Middle frontal gyrus (tissue), 1 donor: ENCODE results near the gene HNRNPA3.
"Not testable (repeated sequence)": the region's sequence is repeated elsewhere in the genome, so short reads cannot be mapped to it uniquely, and the experiment has no call there.

Experiments
- DNase-seq: peaks from one replicate; pipeline ENCODE4 v3.0.0-alpha.2; 2015; ENCODE audit warnings: low spot score; ENCODE audit errors: extremely low spot score

HNRNPA3 gene

GRCh38 chr2:177212106-177212890, at the start of gene HNRNPA3:
Gene HNRNPA3 (plus strand): TSS chr2:177212794. CDS start chr2:177212800, 6 bp downstream.
- DNase-seq, result peak; percentile 99

- no peak for DNase-seq
Measured at GRCh38 chr2:177164131-177164530, 48.5 kb upstream of the HNRNPA3 start.

DNA sequence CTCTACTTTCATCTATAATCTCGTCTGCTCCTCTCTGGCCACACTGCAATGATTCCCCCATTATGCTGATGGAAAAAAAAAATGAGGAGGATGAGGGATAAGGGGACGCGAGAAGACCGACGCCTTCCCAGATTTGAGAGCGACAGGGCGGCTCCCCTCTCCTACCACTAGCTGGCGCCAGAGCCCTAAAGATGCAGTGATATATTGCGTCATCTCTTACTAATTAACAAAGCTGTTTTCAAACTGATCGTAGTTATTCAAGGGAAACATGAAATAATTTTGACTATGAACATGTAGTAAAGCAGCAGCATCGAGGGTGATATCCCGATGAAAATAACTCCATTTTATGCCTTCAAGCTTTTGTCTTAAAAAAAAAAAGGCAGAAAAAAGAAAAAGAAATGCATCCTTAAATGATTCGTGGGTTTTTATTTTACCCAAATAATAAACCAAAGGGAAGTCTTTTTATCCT, 48.0 kb upstream of the HNRNPA3 start:
- DNase-seq, result peak; percentile 88

DNA sequence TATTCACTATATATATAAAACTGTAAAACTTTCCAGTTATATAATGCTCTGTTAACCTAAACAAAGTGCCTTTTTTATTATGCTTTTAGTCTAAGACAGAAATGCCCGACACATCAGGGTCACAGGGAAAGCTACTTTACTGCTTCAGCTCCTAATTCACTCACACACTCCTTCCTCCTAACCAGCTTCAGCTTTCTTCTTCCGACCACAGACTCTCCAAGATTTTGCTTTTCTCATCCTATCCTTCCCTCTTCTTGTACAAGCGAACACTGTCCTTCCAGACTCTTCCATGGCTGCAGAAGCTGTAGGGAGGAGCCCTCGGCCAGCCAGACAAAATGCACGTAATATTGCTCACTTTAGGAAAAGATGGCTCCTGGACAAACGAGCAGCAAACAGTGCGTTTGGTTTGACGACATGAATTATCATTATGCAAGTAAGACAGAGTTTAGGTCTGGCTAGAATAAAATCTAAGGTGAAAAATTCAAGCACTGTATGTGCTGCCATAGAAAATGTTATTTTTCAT, 47.5 kb upstream of the HNRNPA3 start:
- DNase-seq, result peak; percentile 44

- no peak for DNase-seq
Measured at GRCh38 chr2:177165721-177166711, 46.6 kb upstream of the HNRNPA3 start.

- DNase-seq, result no peak
Measured at GRCh38 chr2:177169810-177170514, 42.6 kb upstream of the HNRNPA3 start.

DNA sequence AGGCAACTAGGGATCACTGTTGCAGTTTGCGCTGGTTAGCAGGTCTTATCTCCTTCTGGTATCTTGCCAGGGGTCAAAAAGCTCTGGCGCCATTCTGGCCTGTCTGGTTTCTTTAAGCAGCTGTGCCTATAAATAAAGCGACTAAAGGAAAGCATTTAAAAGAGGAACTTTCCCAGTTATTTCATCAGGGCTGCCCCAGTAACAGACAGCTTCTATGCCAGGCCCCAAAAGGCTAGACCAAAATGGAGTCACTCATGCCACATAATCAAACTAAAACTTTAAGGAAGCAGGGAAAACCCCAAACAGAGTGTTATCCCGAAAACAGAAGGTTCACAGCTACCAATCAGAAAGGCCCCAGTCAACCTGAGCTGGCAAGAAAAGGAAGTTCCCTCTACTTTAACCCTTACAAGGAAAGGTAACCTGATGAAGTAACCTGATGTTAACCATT, 41.2 kb upstream of the HNRNPA3 start:
- no peak for DNase-seq

DNA sequence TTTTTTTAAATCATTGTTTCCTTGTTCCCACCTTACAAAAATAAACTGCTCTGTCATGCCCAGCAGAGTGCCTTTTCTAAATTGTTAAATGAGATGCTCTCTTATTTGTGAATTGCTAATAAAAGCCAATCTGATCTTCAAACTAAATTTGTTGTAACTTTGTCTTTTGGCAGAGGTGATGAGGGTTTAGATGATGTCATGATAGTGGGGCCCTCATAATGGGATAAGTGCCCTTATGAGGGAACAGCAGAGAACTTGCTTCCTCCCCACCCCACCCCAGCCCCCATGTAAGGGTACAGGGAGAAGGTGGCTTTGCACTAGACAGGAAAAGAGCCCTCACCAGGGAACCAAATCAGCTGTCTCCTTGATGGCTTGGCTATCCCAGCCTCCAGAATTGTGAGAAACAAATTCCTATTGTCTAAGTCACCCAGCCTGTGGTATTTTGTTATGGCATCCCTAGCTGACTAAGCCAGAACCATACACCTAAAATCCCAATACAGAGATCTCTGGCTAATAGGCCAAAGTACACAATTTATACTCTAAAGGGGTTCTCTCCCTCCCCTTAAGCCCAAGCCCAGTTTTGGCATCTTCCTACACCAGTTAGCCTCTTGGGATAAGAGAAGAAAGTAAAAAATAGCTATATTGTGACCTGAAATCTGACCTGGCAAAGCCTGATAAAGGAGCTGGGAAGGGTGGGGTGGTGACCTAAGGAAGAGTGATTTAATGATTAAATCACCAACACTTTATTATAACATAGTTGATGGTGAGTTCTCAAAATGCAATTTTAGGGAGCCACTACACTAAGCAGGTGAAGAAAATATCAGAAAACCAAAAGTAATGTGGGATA, 40.3 kb upstream of the HNRNPA3 start:
- DNase-seq, result no peak

- no peak for DNase-seq
Measured at GRCh38 chr2:177174486-177174885, 38.1 kb upstream of the HNRNPA3 start.

DNA sequence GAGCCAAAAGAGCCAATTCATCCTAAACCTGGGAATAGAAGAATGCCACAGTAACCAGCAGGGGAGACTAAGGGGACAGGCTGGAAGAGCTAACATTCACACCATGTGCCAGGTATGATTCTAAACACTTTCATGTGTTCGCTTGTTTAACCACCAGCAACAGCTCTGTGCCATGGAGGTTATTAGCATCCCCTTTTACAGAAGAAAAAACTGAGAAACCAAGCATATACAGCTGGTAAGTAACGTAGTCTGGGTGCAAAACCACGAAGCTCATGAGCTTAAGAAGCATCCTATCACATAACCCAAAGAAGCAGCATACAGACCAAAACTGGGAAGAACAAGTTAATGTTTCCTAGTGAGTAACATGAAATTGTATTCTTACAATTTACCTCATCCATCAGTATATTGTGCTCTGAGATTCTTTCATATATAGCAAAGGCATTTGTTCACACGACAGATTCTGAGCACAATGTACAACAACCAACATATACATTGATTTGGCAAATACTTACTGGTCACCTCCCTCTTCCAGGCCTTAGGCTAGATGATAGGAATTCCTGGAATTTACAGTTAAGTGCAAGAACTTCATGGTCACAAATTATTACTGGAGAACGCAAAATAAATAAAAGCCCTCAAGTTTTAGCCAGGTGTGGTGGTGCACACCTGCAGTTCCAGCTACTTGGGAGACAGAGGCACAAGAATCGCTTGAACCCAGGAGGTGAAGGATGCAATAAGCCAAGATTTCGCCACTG, 36.5 kb upstream of the HNRNPA3 start:
- no peak for DNase-seq

DNA sequence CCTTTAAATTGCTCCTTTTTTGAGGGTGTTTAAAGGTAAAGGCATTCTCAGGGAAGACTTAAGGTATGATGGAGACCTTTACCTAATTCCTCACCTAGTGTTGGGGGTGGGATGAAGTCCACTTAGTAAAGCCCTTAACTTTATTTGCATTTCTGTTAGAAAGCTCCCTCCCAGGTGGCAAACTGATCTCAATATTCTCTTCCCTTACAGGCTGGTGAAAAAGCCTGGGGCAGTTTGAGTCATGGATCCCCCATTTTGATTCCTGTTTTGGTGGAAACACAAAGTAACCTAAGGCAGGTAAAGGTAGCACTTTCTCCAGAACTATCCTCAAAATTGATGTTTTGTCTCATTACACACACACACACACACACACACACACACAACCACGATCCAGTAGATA, 33.8 kb upstream of the HNRNPA3 start:
- DNase-seq, result no peak

DNA sequence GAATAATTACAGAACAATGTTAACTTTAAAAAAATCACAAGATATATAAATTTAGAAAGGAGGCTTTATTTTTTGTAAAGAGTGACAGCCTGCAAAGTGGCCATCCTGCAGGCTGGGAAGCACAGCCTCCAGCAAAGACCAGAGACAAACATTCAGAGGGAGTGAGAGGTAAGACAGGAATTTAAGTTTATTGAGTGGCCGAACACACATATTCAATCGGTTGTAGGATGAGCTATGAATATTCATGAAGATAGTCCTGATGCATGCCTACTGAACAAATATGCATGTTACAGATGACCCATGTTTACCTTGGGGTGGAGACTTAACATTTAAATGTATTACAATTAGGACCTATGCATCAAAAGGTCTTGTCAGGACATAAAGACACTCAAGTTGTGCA, 33.4 kb upstream of the HNRNPA3 start:
- no peak for DNase-seq

DNA sequence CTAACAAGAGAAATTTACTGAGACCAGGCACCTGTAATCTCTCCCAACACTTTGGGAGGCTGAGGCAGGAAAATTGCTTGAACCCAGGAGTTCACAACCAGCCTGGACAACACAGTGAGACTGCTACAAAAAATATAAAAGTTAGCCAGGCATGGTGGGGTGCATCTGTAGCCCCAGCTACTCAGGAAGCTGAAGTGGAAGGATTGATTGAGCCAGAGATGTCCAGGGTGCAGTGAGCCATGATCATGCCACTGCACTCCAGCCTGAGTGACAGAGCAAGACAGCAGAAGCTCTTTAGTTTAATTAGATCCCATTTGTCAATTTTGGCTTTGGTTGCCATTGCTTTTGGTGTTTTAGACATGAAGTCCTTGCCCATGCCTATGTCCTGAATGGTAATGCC, 32.9 kb upstream of the HNRNPA3 start:
- DNase-seq, result not testable (repeated sequence)

DNA sequence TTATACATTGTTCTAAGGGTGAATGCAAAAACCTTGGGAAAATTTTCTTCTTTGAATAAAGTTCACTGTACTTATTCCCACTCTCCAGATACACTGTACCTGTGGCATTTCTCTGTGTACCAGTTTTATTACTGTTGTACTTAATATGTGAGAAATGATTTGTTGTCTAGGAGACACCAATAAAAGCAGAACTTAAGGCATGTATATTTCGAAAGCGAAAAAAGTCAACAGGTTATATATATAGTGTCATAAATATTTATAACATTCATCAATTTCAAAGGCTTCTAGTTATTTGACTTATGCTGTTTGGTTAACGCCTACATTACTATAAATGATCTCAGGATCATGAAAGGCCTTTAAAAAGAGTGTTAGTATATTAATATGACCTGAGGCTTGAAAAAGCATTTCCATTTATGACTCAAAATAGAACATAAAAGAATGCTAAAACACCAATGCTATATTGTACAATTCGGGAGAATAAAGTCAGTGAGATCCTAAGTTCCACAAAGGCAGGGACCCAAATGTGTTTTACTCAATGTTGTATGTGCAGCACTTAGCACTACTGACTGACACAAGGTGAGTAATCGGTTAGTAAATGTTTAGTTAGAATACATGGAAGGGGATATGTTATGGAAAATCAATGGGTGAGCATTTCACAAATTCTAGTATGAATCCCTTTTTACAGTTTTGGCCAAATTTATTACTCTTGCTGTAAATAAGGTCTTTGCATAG, 32.2 kb upstream of the HNRNPA3 start:
- DNase-seq, result no peak

GRCh38 chr2:177183860-177184259, 28.7 kb upstream of the HNRNPA3 start:
- no peak for DNase-seq

- no peak for DNase-seq
Measured at GRCh38 chr2:177184606-177185005, 28.0 kb upstream of the HNRNPA3 start.

GRCh38 chr2:177186038-177186437, 26.6 kb upstream of the HNRNPA3 start:
- not testable (repeated sequence) for DNase-seq

DNA sequence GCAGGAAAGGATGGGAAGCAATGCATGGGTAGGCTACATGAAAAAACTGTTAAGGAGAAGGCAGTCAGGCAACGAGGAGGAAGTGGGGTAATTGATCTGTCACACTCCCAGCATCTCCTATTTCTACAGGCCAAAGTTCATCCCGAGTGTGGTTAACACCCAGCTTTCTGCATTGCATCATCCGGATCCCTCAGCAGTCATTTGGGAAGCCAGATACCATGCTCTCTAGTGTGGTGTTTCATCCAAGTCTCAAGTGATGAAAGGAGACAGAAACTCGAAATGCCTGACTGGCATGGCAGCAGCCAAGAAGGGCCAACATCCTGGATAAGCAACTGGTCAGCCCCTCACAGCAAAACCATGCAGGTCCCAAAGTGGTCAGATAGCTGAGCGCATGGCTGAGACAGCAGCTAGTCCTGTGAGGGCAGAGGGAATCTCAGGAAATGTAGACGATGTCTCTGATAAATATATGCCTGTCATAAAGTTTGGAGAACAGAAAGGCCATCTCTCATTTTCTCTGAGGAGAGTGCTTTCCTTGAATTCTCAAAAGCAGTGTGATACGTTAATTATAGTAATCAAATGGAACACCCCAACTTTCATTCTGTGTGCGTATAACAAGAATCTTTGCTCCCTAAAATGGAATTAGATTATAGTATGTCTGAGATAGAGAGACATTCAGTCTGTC, 24.8 kb upstream of the HNRNPA3 start:
- no peak for DNase-seq
